HG03565 (cell line): Measurements from ENCODE around the gene MRPL49.
"Not testable (repeated sequence)": the region's sequence is repeated elsewhere in the genome, so short reads cannot be mapped to it uniquely, and the experiment has no call there.

ENCODE experiments used
- ATAC-seq: cut with Tn5 transposase; IDR thresholded peaks from one replicate; pipeline ENCODE4 v1.9.1; 2021; ENCODE audit warnings: mild to moderate bottlenecking, moderate library complexity; ENCODE audit not compliant: unreplicated experiment

Gene MRPL49

GRCh38 chr11:65160643-65161042 is 38.5 kb downstream of the MRPL49 start:
- no peak for ATAC-seq

DNA sequence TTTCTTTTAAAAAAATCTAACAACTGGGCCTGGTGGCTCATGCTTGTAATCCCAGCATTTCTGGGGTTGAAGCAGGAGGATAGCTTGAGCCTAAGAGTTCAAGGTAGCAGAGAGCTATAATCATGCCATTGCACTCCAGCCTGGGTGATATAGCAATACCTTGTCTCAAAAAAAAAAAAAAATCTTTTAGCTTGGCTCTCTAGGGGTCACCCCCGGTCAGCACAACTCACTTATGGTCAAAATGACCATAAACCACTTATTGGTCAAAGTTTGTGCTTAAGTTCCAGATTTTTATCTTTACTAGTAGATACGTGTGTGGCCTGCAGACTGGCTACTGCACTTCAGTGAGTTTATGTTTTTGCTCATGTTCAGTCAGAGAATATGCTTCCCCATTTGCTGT is 41.6 kb downstream of the MRPL49 start:
- no peak for ATAC-seq

DNA sequence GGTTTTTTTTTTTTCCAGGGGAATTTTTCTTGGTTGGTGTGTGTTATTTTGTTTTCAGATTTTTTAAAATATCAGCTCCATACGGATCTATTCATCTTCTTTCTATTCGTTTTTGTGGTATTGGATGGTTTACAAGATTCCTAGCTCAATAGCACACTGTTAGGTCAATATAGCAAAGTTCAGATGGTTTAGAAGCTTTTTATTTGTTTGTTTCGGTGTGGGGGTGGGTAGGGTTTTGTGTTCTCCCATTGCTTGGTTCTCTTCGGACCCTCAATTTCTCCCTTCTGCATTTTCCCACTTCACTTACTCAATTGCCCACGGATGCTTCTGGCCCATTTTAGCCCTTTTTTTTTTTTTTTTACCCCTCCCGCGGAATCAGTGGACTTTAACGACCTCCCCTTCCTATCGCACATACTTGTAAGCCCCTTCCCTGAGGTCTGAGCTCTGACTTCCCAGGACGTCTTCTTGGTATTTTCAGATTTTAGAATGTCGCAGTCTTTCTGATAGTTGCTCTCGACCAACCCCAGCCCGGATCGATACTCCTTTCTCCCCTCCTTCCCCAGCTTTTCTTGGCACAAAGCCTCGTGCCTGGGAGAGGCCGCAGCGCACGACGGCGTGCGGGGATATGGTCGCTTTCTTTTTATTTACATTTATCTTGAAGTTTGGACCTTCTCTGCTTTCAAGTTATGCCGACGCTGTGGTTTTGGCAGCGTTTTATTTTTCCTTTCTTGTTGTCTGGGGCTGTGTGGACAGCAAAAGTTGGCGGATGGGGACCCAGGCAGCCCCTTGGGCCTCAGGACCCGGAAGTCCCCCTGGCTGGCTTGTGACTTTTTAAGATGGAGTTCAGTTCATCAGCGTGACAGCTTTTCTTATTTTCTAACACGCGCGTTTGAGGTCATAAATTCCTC is 43.5 kb downstream of the MRPL49 start:
- no peak for ATAC-seq

GRCh38 chr11:65166893-65167292 is 44.8 kb downstream of the MRPL49 start:
- no peak for ATAC-seq

DNA sequence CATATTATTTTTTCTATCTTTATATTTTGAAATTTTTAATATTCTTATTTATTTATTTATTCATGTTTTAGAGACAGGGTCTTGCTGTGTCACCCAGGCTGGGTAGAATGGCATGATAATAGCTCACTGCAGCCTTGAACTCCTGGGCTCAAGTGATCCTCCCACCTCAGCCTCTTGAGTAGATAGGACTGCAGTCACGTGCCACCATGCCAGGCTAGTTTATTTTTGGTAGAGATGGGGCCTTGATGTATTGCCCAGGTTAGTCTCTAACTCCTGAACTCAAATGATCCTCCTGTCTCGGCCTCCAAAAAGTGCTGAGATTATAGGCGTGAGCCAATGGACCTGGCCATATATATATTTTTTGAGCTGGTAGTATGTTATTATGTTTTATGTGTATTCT is 45.5 kb downstream of the MRPL49 start:
- no peak for ATAC-seq

GRCh38 chr11:65169164-65169641 is 47.1 kb downstream of the MRPL49 start:
- no peak for ATAC-seq

DNA sequence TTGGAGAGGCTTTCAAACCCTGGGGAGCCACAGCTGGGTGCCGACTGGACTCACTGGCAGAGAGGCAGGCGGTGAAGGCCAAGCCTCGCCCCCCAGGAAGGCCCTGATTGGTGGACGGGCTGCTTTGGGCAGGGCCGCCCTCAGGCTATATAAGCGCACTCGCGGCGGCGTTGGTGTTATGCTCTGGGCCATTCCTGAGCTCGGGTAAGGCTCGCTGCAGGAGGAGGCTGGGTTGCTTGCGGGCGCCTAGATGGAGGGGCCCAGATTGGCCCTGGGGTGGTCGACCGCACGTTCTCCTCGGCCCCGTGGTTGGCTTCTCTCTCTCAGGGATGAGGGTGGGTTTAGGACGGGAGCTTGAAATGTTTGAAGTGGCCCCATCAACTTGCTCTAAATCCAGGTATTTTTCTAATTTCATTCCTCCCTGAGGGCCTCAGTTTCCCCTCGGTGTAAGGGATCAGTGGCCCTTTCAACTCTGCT is 48.0 kb downstream of the MRPL49 start, which contains the start of gene SPDYC:
Gene SPDYC, plus strand, starts transcription at position 176 of the 477 bp plus-strand sequence. CDS start 1,125 bp downstream, outside the sequence.
- ATAC-seq: no peak

DNA sequence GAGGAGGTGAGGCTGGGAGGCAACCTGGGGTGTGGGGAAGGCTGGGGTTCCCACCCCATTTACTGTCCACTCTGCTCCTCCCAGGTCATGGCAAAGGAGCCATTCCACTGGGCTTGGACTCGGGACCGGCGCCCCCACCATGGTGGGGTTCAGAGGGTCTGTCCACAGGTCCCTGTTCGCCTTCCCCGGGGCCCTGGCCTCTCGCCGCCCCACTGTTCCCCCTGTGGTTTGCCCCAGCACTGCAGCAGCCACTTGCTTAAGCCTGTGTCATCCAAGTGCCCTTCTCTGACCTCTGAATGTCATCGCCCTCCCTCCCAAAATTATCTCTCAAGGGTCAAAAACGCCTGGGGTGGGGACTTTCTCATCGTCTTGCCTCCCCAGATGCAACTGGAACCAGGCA is 50.5 kb downstream of the MRPL49 start:
- no peak for ATAC-seq

DNA sequence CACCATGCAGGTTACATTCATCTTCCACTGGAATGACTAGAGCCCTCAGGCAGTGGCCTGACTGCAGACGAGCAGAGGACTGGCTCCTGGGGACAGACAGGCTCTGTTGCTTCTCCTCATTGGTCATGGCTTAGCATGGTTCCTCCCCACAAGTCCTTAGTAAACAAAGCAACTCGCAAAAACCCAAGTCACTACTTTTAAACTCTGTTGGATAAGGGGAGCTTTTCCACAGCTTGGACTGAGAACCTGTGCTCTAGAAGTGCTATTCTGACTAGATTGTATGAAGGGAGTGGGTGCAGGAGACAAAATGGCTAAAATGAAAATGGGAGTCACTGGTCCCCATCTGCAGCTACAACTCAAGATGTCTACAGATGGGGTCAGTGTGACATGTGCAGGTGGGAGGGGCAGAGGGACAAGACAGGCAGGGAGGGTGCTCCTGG is 52.5 kb downstream of the MRPL49 start:
- not testable (repeated sequence) for ATAC-seq
